GM12873 (cell line): ENCODE measurements around the gene GBF1.

Experiments
- CTCF ChIP-seq: IDR thresholded peaks from 2 replicates; pipeline ENCODE4 v1.5.1; 2012; ENCODE audit warnings: low read depth, mild to moderate bottlenecking, moderate library complexity, low read length, control low read depth; ENCODE audit not compliant: insufficient read depth; ENCODE audit errors: missing control alignments

The GBF1 gene

GRCh38 chr10:102245932-102246251 lies 560 bp downstream of the GBF1 start:
- TF ChIP-seq CTCF: no peak

GRCh38 chr10:102246261-102246660 lies 929 bp downstream of the GBF1 start:
- TF ChIP-seq CTCF: no peak

- TF ChIP-seq CTCF: no peak
These were observed 2.4 kb downstream of the GBF1 start for GRCh38 chr10:102247734-102248133.

- TF ChIP-seq CTCF: no peak
These were observed 9.1 kb downstream of the GBF1 start for GRCh38 chr10:102254426-102254825.

- no peak for TF ChIP-seq CTCF
These were observed 10.1 kb downstream of the GBF1 start for GRCh38 chr10:102255404-102255803.

- TF ChIP-seq CTCF: no peak
These were observed 15.9 kb downstream of the GBF1 start for GRCh38 chr10:102261196-102261595.

- no peak for TF ChIP-seq CTCF
These were observed 16.5 kb downstream of the GBF1 start for GRCh38 chr10:102261842-102262241.
